Hippocampal formation (tissue), 2 donors: Measurements from ENCODE around the gene CEP112.
"Not testable (repeated sequence)": the region's sequence is repeated elsewhere in the genome, so short reads cannot be mapped to it uniquely, and the experiment has no call there.

Experiments used
- DNase-seq, 2 donors: peaks; one replicate each; lab custom pipeline; 2025; lab: John Stamatoyannopoulos, UW

The CEP112 gene

DNA sequence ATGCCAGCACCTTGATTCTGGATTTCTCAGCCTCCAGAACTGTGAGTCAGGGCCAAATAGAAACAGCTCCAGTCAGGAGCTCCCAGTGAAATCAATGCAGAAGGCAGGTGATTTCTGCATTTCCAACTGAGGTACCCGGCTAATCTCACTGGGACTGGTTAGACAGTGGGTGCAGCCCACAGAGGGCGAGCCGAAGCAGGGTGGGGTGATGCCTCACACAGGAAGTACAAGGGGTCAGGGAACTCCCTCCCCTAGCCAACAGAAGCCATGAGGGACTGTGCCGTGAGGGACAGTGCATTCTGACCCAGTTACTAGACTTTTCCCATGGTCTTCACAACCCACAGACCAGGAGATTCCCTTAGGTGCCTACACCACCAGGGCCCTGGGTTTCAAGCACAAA is 36.9 kb downstream of the CEP112 start:
- not testable (repeated sequence) for DNase-seq

DNA sequence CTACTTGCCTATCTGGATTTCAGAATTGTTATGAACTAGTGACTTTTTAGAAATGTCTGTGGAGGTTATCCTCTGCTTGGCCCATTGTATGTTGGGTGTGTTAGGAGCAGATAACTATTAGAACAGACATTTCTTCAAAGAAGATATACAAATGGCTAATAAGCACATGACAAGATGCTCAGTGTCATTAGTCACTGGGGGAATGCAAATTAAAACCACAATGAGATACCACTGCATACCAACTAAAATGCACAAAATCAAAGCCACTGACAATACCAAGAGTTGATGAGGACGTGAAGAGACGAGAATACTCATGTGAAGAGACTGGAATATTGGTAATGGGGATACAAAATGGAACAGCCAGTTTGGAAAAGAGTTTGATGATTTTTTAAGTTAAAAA is 39.2 kb downstream of the CEP112 start:
- DNase-seq = no peak

DNA sequence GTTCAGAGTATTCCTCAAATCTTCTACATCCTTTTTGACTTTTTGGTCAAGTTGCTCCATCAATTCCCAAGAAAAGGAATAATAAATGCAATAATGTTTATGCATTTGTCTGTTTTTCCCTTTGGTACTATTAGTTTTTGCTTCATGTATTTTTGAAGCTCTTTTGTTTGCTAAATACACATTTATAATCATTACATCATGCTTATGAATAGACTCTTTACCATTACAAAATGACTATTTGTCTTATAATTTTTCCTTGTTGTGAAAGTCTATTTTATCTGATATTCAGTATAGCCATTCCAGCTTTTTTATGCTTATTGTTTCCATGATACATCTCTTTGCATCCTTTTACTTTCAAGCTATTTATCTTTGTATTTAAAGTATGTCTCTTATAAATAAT is 41.2 kb downstream of the CEP112 start:
- DNase-seq = no peak

DNA sequence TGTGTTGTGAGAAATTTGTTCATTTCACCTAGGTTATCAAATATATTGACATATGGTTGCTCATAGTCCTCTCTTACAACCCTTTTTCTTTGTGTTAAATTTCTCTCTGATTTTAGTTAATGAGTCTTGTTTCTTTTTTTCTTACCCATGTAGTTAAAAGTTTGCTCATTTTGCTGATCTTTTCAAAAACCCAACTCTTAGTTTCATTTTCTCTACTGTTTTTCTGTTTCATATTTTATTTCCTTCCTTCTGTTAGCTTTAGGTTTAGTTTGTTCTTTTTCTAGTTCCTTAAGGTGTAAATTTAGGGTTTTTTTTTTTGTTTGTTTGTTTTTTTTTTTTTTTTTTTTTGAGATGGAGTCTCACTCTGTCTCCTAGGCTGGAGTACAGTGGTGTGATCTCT is 42.4 kb downstream of the CEP112 start:
- DNase-seq = no peak

DNA sequence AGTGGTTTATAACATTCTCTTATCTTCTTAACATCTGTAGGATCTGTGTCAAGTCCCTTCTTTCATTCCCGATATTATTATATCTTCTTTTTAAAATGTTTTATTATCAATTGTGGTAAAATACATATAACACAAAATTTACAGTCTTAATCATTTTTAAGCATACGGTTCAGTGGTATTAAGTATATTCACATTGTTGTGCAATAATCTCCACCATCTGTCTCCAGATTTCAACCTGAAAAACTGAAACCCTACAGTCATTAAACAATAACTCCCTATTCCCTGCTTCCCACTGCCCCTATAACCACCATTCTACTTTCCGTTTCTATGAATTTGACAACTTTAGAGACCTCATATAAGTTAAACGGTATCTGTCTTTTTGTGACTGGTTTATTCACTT is 45.5 kb downstream of the CEP112 start:
- no peak for DNase-seq

DNA sequence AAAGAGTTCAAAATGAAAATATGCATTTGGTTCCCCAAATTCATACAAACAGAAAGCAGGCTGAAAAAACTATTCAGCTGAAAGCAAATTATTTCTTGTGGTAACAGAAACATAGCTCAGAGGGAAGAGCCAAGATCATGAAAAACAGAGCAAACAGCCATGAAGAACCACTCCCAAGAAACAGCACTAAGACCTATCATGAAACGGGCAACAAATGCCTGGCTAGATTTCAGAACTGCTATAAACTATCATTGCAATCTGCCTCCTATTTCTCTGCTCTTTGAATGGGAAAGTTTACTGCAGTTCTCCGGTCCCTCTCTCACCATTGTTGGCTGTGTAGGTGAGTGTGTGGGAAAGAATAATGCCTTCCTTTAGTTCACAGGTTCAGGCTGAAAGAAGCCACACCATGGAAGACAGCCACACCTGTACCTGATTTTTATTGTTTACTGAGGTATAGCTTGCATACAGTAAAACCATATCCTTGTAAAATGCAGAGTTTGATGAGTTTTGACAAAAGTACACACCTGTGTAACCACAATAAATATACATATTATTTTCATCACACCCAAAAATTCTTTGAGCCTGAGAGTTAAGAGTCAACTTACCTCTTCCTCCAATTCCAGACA is 48.2 kb downstream of the CEP112 start:
- DNase-seq = no peak

DNA sequence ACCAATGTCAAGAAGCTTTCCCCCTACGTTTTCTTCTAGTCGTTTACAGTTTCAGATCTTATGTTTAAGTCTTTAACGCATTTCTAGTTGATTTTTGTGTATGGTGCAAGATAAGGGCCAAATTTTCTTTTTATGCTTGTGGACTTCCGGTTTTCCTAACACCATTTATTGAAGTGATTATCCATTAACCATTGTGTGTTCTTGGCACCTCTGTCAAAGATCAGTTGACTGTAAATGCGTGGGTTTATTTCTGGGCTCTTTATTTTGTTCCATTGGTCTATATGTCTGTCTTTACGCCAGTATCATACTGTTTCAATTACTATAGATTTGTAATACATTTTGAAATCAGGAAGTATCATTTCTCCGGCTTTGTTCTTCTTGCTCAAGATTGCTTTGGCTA is 49.5 kb downstream of the CEP112 start:
- no peak for DNase-seq

DNA sequence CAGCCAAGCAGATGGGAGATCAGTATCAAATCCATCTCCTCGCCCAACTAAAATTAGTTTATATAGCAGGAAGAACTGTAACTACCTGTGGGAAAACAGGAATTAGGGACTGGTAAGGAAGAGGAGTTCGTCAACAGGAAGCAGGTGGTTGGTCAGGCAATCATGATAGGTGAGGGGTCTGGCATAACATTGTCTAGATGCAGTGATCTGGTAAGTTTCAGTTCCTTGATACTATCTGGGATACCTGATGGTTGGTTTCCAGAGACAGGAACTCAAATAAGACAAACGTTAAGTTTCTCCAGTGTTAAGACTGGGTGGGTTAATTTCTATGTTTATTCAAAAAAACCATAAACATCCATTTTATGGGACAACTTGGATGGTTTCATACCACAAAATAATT is 53.8 kb downstream of the CEP112 start:
- no peak for DNase-seq

DNA sequence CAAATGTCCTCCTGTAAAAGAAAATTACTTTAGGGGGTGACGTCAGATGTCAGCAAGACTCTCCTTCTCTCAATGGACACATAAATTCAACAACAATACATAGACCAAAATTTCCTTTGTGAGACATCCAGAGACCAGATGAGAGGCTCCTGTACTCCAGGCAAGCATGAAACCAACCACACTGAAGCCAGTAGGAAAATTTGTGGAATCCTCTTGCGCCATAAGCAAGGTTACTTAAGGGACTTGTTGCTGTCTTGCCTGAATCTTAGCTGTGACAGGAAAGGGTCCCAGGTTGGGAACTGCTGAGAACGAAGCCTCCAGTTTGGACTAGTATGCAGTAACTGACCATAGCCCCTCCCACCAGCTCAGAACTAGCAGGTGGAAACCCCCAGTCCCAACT is 56.0 kb downstream of the CEP112 start:
- DNase-seq = no peak

DNA sequence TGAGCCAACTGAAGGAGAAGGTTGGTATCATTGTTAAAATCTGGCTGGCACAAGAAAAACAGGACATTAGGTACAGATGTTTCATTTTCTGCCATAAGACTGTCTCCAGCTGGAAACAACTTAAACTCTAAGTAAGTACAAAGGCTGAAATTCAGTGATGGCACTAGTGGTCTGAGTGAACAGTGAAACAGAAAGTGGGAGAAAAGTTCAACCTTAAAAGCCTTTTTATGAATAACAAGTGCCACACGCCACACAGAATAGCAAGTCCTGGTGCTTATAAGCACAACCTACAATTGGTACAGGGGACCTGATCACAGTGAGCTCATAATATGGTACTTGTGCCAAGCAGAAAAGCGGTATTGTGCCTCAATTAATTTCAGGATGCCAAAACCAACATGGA is 56.7 kb downstream of the CEP112 start:
- DNase-seq = no peak

DNA sequence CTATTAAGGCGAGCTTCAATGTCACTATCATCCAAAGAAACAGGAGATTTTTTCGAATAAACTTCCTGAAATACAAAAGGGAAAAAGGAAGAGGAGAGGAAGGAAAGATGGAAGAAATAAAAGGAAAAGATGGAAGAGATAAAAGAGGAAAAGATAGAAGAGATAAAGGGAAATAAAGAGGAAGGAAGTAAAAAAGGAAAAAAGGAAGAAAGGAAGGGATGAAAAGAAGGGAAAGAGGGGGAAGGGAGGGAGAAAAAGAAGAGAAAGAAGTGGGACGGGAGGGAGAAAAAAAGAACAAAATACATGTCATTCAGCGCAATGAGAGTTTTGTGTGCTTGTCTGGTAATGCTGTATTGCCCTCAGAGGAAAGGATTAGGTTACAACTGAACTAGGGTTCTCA is 62.2 kb downstream of the CEP112 start:
- no peak for DNase-seq

DNA sequence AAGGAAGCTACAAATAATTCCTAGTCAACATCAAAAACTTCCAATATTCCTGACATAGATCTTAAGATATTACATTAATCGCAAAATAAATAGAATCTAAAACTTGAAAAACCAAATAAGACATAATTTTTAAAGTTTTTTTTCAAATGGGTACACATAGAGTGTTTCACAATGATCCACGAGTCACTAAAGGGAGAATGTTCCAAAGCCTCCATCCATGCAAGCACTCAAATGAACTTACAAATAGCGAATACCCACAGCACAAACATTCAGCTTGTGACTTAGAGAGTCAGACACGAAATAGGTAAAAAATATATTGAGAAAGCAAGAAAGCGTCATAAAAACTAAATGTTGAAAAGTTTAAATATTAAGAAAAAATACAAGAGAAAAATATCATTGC is 65.7 kb downstream of the CEP112 start:
- DNase-seq = no peak

DNA sequence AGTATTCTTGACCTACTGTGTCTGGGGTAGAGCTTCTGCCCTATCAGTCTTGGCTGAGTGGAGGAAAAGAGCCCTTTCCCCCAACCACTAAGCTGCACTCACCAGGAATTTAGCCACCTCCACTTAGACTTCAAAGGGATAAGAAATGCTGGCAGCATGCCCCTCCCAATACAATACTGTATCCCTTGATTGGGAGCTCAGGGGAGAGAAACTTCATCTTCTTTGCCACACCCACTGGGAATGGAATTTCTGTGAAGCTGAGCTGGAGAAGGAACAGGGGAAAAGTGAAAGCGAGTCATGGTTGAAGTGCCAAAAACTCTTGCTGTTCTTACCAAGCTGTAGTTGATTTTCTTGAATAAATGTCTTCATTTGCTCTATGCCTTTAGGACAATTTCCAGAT is 68.8 kb downstream of the CEP112 start:
- no peak for DNase-seq

DNA sequence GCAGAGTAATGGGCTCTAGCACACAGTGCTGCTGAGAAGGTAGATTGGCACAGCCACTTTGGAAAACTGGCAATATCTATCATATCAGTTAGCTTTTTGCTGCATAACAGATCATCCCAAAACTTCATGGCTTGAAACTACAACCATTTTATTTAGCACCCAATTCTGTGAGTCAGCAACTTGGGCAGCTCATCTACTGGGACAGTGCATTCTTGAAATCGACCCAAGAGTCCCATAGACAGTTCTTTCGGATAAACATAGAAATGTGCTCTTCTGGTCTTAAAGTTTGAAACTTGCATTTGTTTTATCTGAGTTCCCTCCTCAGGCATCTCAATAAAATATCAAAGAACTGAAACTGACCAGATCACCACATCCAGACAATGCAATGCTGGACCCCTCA is 76.7 kb downstream of the CEP112 start:
- DNase-seq = no peak

DNA sequence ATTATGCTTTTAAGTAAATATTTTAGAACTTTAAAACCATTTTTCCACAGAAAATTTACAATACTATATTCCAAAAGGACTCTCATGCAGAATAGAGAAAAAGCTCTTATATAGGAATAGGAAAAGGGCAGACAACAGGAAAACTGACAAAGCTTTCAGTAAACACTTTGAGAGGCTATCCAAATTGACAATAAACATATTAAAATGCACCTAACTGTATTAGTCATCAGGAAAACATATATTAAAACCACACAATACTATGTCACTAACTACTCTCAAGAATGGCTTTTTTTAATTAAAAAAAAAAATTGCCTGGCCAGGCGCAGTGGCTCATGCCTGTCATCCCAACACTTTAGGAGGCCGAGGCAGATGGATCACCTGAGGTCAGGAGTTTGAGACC is 77.3 kb downstream of the CEP112 start:
- no peak for DNase-seq

DNA sequence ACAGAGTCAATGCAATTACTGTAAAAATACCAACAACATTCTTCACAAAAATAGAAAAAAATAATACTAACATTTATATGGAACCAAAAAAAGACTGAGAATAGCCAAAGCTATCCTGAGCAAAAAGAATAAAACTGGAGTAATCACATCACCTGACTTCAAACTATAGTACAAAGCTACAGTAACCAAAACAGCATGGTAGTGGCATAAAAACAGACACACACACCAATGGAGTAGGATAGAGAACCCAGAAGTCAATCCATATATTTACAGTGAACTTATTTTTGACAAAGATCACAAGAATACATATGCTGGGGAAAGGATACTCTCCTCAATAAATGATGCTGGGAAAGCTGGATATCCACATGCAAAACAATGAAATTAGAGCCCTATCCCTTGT is 84.2 kb downstream of the CEP112 start:
- no peak for DNase-seq

DNA sequence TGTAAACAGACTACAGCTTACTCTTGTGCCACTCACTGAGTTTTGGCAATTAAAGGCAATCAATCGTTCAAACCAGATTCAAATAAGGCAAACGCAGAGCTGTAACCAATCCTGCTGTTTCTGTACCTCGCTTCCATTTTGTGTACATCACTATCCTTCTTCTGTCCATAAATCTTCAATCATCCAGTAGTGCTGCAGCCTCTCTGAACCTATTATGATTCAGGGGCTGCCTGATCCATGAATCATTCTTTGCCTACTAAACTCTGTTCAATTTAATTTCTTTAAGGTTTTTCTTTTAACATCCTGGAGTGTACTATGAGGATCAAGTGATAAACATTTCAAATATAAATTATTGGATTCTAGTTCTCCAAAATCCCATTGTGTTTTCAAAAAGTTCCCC is 93.9 kb downstream of the CEP112 start:
- DNase-seq = no peak

DNA sequence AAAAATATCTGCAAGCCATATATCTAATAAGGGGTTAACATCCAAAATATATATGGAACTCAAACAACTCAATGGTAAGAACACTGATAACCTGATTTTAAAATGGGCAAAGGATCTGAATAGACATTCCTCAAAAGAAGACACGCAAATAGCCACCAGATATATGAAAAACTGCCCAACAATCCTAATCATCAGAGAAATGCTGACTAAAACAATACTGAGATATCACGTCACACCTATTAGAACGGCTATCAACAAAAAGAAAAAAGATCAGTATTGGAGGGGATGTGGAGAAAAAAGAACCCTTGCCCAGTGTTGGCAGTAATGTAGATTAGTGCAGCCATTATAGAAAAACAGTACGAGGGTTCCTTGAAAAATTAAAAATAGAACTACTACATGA is 97.2 kb downstream of the CEP112 start:
- no peak for DNase-seq

DNA sequence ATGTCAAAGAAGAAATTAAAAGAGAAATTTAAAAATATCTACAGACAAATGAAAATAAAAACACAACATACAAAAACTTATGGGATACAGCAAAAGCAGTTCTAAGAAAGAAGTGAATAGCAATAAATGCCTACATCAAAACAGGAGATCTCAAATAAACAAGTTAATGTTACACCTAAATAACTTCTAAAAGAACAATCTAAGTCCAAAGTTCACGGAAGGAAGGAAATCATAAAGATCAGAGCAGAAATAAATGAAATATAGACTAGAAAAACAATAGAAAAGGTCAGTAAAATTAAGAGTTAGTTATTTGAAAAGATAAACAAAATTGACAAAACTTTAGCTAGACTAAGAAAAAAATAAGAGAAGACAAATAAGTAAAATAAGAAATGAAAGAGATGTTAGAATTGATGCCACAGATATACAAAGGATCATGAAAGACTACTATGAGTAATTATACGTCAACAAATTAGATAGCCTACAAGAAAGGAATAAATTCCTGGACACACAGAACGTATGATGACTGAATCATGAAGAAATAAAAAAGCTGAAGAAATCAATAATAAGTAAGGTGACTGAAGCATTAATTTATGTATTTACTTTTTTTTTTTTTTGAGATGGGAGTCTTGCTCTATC is 100.4 kb downstream of the CEP112 start:
- no peak for DNase-seq

DNA sequence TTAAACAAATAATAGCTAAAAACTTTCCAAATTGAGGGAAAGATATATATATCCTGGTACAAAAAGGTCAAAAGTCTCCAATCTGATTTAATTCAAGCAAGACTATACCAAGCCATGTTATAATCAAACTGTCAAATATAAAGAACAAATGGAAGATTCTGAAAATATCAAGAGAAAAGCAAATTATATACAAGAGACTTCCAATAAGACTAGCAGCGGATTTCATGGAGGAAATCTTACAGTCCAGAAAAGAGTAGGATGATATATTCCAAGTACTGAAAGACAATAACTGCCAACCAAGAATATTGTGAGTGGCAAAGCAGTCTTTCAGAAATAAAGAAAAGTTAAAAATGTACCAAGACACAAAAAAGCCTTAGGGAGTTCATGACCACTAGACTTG is 102.2 kb downstream of the CEP112 start:
- no peak for DNase-seq

DNA sequence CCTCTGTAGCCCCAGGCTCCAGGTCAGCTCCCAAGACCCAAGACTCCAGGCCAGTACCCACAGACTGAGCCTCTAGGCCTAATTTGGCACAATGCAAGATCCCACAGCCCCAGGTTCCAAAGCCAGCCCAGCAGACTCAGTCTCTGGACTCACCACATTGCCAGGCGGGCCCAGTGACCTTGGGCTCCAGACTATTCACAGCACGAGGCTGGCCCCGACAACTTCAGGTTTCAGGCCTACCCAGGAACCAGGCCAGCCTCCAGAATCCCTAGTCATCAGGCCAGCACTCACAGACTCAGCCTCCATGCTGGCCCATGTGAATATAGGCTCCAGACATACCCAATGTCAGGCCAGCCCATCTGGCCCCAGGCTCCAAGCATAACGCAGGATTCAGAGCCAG is 103.8 kb downstream of the CEP112 start:
- no peak for DNase-seq

DNA sequence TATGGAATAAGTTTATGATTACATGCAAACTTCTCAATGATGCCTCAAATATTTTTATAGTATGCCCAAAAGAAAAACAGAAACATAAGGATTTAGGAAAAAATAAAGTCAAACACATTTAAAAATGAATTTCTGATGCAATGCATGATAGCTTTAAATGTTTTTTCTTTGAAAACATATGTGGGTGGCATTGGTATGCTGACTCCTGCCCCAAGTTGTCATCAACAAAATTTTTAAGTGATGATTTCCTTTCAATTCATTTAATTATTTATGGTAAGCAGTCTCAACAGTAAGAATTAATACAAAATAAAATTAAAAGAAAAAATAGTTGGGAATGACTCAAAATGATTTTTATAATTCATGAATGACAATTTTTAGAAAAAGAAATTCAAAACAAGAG is 104.9 kb downstream of the CEP112 start:
- DNase-seq = no peak

DNA sequence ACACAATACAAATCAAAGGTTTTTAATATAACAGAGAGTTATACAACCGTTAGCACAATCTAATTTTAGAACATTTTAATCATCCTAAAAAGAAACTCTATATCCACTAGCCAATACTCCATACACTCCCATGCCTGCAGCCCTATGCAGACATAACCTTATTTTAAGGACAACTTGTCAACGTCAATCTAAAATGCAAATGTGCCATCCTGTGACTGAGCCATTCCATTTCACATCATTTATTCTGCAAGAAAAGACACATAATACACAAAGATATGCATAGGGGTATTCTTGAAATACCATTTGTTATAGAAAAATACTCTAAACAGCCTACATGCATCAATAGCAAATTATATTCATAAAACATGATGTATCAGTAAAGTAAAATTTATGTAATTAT is 106.7 kb downstream of the CEP112 start:
- no peak for DNase-seq

DNA sequence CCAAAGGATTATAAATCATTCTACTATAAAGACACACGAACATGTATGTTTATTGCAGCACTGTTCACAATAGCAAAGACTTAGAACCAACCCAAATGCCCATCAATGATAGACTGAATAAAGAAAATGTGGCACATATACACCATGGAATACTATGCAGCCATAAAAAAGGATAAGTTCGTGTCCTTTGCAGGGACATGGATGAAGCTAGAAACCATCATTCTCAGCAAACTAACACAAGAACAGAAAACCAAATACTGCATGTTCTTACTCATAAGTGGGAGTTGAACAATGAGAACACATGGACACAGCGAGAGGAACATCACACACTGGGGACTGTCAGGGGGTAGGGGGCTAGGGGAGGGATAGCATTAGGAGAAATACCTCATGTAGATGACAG is 111.3 kb downstream of the CEP112 start:
- not testable (repeated sequence) for DNase-seq
